Activated CD4-positive, alpha-beta T cell treated with anti-CD3 and anti-CD28 coated beads, Interleukin-2, amount 10 ng/mL, durations not matched to agents 7 days and 5 days (primary cell): ENCODE data around the gene GATA6. TPM values are rescaled to one million over a fixed set of nuclear protein-coding genes. Genes with fewer than 3 reads are reported as not detected.
"Not testable (repeated sequence)": the region's sequence is repeated elsewhere in the genome, so short reads cannot be mapped to it uniquely, and the experiment has no call there.

Experiments used
- CTCF ChIA-PET: fragments of 350-600 bp; sonication (Branson Sonifier 250); formaldehyde crosslinking; loops from one replicate; lab custom pipeline; 2021; ENCODE audit warnings: antibody characterized with exemption; lab: Charles Lee
- POLR2A ChIA-PET: fragments of 350-600 bp; sonication (Branson Sonifier 250); formaldehyde crosslinking; loops from one replicate; lab custom pipeline; 2021; ENCODE audit warnings: antibody characterized with exemption; lab: Charles Lee
- DNase-seq: peaks from one replicate; pipeline ENCODE4 v3.0.0-alpha.2; 2020
- H3K27ac Mint-ChIP-seq: one replicate; pipeline ENCODE4 v1.8.0; 2021; ENCODE audit warnings: mild to moderate bottlenecking, moderate library complexity, mixed read lengths
- H3K27me3 Mint-ChIP-seq: one replicate; pipeline ENCODE4 v1.8.0; 2021; ENCODE audit warnings: mixed read lengths
- H3K36me3 Mint-ChIP-seq: one replicate; pipeline ENCODE4 v1.8.0; 2021; ENCODE audit warnings: low read depth, mixed read lengths
- H3K4me1 Mint-ChIP-seq: one replicate; pipeline ENCODE4 v1.8.0; 2021; ENCODE audit warnings: mixed read lengths
- H3K4me3 Mint-ChIP-seq: one replicate; pipeline ENCODE4 v1.8.0; 2021; ENCODE audit warnings: mild to moderate bottlenecking, moderate library complexity, mixed read lengths
- H3K9me3 Mint-ChIP-seq: one replicate; pipeline ENCODE4 v1.8.0; 2021; ENCODE audit warnings: mixed read lengths
- total RNA-seq, 2 experiments: library from RNA; stranded (reverse); gene quantifications; one replicate each; pipeline ENCODE4 v1.2.3, GENCODE V29; 2021

The GATA6 gene
- total RNA-seq, 2 experiments from 2014 or later, result not detected

GRCh38 chr18:22210311-22210754 is 40.9 kb downstream of the GATA6 start:
- H3K36me3 Mint-ChIP-seq, result no peaks in the 10 kb centered on the region
- CTCF ChIA-PET, result no interaction called here
- H3K27me3 Mint-ChIP-seq, result no peaks in the 10 kb centered on the region
- no peak overlapping the region for H3K4me3 Mint-ChIP-seq
- H3K9me3 Mint-ChIP-seq, result no peaks in the 10 kb centered on the region
- no peaks in the 10 kb centered on the region for H3K4me1 Mint-ChIP-seq
- POLR2A ChIA-PET, result no interaction called here
- DNase-seq, result no peak
- H3K27ac Mint-ChIP-seq, result no peak overlapping the region

- Mint-ChIP-seq H3K4me1 (no peaks in the 10 kb centered on the region), H3K36me3 (no peaks in the 10 kb centered on the region), H3K27ac (no peak overlapping the region), H3K27me3 (no peaks in the 10 kb centered on the region), H3K4me3 (no peak overlapping the region), H3K9me3 (no peaks in the 10 kb centered on the region)
- ChIA-PET POLR2A (no interaction called here), CTCF (no interaction called here)
- DNase-seq, result no peak
These were observed 42.3 kb downstream of the GATA6 start for GRCh38 chr18:22211657-22212056.

- H3K9me3 Mint-ChIP-seq, result no peaks in the 10 kb centered on the region
- CTCF ChIA-PET, result interaction anchor here (0.5 to 0.6 kb wide), 3 partner anchors 34 to 74 kb away, joined by 3 read pairs; no protein-coding TSS in a partner anchor
- H3K4me3 Mint-ChIP-seq, result no peak overlapping the region
- no peaks in the 10 kb centered on the region for H3K36me3 Mint-ChIP-seq
- no peak overlapping the region for H3K27ac Mint-ChIP-seq
- POLR2A ChIA-PET, result no interaction called here
- H3K27me3 Mint-ChIP-seq, result no peaks in the 10 kb centered on the region
- no peak for DNase-seq
- no peaks in the 10 kb centered on the region for H3K4me1 Mint-ChIP-seq
These were observed 44.1 kb downstream of the GATA6 start for GRCh38 chr18:22213333-22213973.

- Mint-ChIP-seq H3K4me1 (no peaks in the 10 kb centered on the region), H3K36me3 (no peaks in the 10 kb centered on the region), H3K27ac (no peak overlapping the region), H3K9me3 (no peaks in the 10 kb centered on the region), H3K4me3 (no peak overlapping the region), H3K27me3 (no peaks in the 10 kb centered on the region)
- ChIA-PET POLR2A (no interaction called here), CTCF (no interaction called here)
- no peak for DNase-seq
These were observed 45.5 kb downstream of the GATA6 start for GRCh38 chr18:22214731-22215528.

DNA sequence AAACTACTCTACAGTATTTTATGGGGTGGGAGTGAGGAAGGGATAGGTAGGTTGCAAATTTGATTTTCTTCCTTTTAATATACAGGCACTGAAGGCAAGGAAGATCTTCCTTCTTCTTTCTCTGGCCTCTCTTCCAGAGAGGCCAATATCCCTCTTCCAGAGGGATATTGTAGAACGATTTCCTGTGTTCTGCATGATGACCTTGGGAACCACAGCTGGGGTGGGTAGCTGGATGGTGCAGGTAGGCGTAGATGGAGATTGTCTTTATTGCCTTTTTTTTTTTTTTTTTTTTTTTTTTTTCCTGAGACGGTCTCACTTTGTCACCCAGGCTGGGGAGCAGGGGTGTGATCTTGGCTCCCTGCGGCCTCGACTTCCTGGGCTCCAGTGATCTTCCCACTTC is 49.4 kb downstream of the GATA6 start:
- Mint-ChIP-seq H3K4me3 (no peak overlapping the region), H3K27ac (no peak overlapping the region), H3K9me3 (no peaks in the 10 kb centered on the region), H3K36me3 (no peaks in the 10 kb centered on the region), H3K4me1 (peaks cover 5% of the 10 kb centered on the region), H3K27me3 (no peaks in the 10 kb centered on the region)
- no peak for DNase-seq
- ChIA-PET CTCF (no interaction called here), POLR2A (no interaction called here)

- no peak overlapping the region for H3K27ac Mint-ChIP-seq
- no peaks in the 10 kb centered on the region for H3K27me3 Mint-ChIP-seq
- no peaks in the 10 kb centered on the region for H3K9me3 Mint-ChIP-seq
- no peak overlapping the region for H3K4me3 Mint-ChIP-seq
- no peaks in the 10 kb centered on the region for H3K36me3 Mint-ChIP-seq
- no peak for DNase-seq
- ChIA-PET CTCF (interaction anchor here (0.5 kb wide), 1 partner anchor 224 kb away, joined by 3 read pairs; no protein-coding TSS in a partner anchor), POLR2A (no interaction called here)
- peaks cover 5% of the 10 kb centered on the region for H3K4me1 Mint-ChIP-seq
These were observed 50.4 kb downstream of the GATA6 start for GRCh38 chr18:22219568-22220355.

- H3K9me3 Mint-ChIP-seq, H3K4me1 Mint-ChIP-seq, H3K4me3 Mint-ChIP-seq, H3K36me3 Mint-ChIP-seq, H3K27ac Mint-ChIP-seq, H3K27me3 Mint-ChIP-seq, CTCF ChIA-PET, POLR2A ChIA-PET, DNase-seq: not testable (repeated sequence)
These were observed 51.2 kb downstream of the GATA6 start for GRCh38 chr18:22220585-22220984.

DNA sequence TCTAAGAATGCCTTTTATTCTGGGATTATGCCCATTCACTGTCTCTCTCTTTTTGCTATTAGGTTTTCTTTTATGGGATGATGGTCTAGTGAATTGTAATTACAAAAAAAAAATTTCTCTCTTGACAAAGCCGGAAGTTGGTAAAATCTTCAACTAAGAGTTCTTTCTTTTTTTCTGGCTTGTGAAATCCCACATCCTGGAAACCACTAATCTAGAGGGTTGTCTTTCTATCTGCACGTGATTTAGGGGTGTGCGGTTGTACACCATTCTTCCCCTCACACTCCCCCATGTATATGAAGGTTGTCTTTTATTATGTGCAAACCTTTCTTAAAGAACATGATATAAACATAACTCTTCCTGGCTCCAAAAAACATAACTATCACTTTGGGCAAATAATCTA is 52.0 kb downstream of the GATA6 start:
- no peaks in the 10 kb centered on the region for H3K36me3 Mint-ChIP-seq
- ChIA-PET CTCF (no interaction called here), POLR2A (no interaction called here)
- no peak overlapping the region for H3K4me3 Mint-ChIP-seq
- no peaks in the 10 kb centered on the region for H3K27me3 Mint-ChIP-seq
- peaks cover 5% of the 10 kb centered on the region for H3K4me1 Mint-ChIP-seq
- no peak for DNase-seq
- no peaks in the 10 kb centered on the region for H3K9me3 Mint-ChIP-seq
- no peak overlapping the region for H3K27ac Mint-ChIP-seq

GRCh38 chr18:22223254-22223964 is 54.0 kb downstream of the GATA6 start:
- POLR2A ChIA-PET, result no interaction called here
- DNase-seq, result no peak
- Mint-ChIP-seq H3K4me3 (no peak overlapping the region), H3K4me1 (peaks cover 5% of the 10 kb centered on the region), H3K9me3 (no peaks in the 10 kb centered on the region), H3K27me3 (no peaks in the 10 kb centered on the region), H3K36me3 (no peaks in the 10 kb centered on the region), H3K27ac (no peak overlapping the region)
- CTCF ChIA-PET, result no interaction called here

GRCh38 chr18:22223965-22224322 is 54.6 kb downstream of the GATA6 start:
- CTCF ChIA-PET, result no interaction called here
- Mint-ChIP-seq H3K27ac (no peak overlapping the region), H3K4me1 (peaks cover 5% of the 10 kb centered on the region), H3K36me3 (no peaks in the 10 kb centered on the region), H3K4me3 (no peak overlapping the region), H3K27me3 (no peaks in the 10 kb centered on the region), H3K9me3 (no peaks in the 10 kb centered on the region)
- POLR2A ChIA-PET, result no interaction called here
- no peak for DNase-seq

- CTCF ChIA-PET, result no interaction called here
- Mint-ChIP-seq H3K27me3 (peaks cover 2% of the 10 kb centered on the region), H3K9me3 (no peaks in the 10 kb centered on the region), H3K27ac (no peak overlapping the region), H3K4me3 (no peak overlapping the region), H3K36me3 (no peaks in the 10 kb centered on the region), H3K4me1 (peaks cover 5% of the 10 kb centered on the region)
- POLR2A ChIA-PET, result no interaction called here
- no peak for DNase-seq
These were observed 55.0 kb downstream of the GATA6 start for GRCh38 chr18:22224339-22224738.

DNA sequence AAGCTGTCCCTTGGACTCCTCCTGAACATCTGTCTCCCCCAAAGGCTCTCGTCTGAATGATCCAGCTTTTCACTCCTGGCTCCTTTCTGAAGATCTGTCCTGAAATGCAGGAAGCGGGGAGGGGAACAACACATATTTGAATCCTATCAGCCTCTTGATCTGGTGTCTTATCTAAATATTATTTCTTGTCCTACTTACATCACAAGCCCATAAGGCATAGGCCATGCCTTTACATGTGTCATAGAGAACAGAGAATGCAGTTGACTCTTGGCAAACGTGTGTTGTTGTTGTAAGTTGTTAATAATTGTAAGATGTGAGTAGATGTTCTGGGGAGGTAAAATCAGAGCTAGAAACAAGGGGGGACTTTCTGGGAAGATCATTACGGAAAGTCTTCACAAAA is 57.4 kb downstream of the GATA6 start:
- H3K27ac Mint-ChIP-seq, result no peak overlapping the region
- DNase-seq, result no peak
- H3K36me3 Mint-ChIP-seq, result no peaks in the 10 kb centered on the region
- CTCF ChIA-PET, result no interaction called here
- H3K27me3 Mint-ChIP-seq, result peaks cover 2% of the 10 kb centered on the region
- H3K9me3 Mint-ChIP-seq, result no peaks in the 10 kb centered on the region
- no peaks in the 10 kb centered on the region for H3K4me1 Mint-ChIP-seq
- no peak overlapping the region for H3K4me3 Mint-ChIP-seq
- POLR2A ChIA-PET, result no interaction called here
